ENCODE measurements around the gene B4GALT2.

The B4GALT2 gene

DNA sequence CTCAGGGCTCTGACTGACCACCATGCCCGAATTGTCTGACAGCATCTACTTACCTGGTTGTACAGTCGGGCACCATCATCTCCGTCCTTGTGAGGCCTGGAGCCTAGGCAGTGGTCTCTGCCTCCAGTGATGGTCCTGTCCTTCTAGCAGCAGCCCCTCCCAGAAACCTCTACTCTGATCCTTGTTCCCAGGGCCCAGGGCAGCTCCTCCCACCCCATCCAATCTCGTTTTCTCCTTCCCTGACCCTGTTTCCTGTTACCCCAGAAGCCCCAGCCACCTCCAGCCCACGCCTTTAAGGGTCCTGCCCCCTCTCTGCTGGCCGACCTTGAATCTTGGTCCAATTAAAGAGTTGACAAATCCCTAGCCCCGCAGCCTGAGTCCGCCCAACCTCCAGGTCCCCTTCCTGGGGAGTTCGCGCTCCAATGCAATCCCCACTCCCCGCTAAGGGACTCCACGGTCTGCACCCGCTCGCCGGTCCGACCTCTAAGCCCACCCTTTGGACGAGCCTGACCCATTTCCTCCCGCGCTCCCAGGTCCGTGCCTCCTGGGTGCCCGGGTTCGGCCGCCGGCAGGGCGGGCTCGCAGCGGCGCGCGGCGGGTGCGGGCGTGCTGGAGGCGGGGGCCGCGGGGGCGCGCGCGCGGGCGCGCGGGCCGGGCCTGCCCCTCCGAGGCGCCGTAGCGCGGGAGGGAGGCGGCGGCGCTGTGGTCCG, at the start of gene B4GALT2:
B4GALT2 (plus strand) TSS at position 660 of the 710 bp plus-strand sequence. CDS start 1,951 bp downstream, outside the sequence.
- no peak for FAIRE-seq
- peak; percentile 78 for DNase-seq (ENCODE audit: insufficient read length, low spot score)
- no peak for TF ChIP-seq POLR2A (IDR thresholded peaks at IDR 0.05; ENCODE audit: low read depth, low read length)

- TF ChIP-seq POLR2A (IDR thresholded peaks at IDR 0.05; ENCODE audit: low read depth, low read length): no peak
- DNase-seq (ENCODE audit: insufficient read length, low spot score): no peak
- no peak for FAIRE-seq
Observed at GRCh38 chr1:43930168-43930948, 48.7 kb upstream of the B4GALT2 start.

DNA sequence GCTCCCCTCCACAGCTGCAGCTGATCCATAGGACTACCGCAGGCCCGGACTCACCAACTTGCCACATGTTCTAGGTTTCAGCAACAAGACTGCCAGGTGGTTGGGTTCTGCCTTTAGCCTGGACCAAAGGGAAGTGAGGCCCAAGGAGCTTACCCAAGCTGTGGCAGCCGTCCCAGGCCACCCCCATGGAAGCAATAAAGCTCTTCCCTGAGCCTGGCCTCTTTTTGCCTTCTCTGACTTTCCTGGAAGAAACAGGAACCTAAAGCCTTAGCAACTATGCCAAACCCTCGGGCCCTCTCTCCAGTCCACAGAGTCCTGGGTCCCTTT, 48.1 kb upstream of the B4GALT2 start:
- DNase-seq (ENCODE audit: insufficient read length, low spot score) (no peak), FAIRE-seq (no peak)
- no peak for TF ChIP-seq POLR2A (IDR thresholded peaks at IDR 0.05; ENCODE audit: low read depth, low read length)

DNA sequence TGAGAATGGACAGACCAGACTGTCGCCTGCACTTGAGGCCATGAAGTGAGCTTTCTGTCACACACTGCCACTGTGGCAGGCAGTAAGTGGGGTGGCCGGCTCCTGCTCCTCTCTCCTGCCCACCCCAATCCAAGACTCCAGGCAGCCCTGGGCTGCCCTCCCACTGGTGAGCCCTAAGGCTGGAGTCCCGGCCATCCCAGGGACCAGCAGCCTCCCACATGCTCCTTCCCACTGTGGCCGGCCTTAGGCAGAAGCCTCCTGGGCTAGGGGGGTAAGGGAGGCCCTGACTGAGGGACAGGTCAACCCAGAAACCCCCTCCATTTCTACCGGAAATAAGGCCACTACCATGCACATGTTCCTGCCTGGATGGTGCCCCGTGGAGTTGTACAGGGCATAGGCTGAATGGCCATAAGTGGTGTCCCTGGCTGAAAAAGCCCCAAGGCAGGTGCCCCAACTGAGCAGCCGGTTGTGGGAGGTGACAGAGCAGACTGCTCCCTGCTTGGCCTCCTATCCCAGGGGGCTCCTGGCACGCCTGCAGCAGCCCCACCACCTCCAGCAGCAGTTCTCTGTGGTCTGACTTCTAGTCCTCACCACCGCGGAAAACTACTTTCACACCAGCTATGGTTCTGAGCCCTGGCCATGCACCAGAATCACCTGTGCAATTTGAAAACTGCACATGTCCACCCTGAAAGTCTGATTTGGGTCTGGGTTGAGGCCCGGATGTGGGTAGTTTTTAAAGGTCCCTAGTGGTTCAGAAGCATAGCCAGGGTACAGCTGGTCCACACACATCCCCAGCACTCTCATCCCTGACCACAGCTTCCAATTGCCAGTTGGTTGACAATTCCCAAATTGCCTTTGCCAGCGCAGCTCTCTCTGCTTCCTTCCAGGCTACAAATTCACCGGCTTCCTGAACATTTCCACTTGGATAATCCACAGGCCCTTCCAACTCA, 47.0 kb upstream of the B4GALT2 start:
- TF ChIP-seq POLR2A (IDR thresholded peaks at IDR 0.05; ENCODE audit: low read depth, low read length): no peak
- no peak for FAIRE-seq
- DNase-seq (ENCODE audit: insufficient read length, low spot score): no peak

DNA sequence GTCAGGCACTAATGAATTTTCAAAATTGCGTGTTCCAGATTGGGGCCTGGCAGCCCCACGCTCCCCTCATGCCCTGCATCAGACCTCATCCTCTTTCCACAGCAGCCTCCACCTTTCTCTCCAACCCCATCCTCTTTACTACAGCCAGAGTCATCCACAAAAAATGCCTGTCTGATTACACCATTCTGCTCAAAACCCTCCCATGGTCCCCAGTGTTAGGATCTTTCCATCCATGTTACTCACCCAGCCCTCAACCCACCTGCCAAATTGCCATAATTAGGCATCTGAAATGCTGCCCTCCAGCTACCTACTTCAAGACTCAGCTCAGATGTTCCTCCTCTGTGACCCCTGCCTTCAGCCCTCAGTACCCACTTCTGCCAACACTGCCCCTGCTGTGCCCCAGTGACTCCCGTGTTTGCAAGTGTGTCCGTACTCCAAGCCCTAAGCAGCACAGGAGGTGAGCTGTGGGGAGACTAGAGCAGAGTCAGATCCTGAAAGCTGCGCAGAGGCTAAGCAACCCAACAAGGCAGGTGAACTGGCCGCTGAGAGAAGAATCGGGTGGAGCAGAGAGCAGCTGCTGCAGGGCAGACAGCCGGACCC, 46.1 kb upstream of the B4GALT2 start:
- TF ChIP-seq POLR2A (IDR thresholded peaks at IDR 0.05; ENCODE audit: low read depth, low read length): no peak
- DNase-seq (ENCODE audit: insufficient read length, low spot score) (peak; percentile 76), FAIRE-seq (no peak)

- DNase-seq (ENCODE audit: insufficient read length, low spot score) (no peak), FAIRE-seq (no peak)
- TF ChIP-seq POLR2A (IDR thresholded peaks at IDR 0.05; ENCODE audit: low read depth, low read length): no peak
Observed at GRCh38 chr1:43933386-43934100, 45.5 kb upstream of the B4GALT2 start, which contains the start of gene ARTN. TSS of gene ARTN (plus strand) at chr1:43933801. CDS start at chr1:43935657, 1,856 bp downstream.

DNA sequence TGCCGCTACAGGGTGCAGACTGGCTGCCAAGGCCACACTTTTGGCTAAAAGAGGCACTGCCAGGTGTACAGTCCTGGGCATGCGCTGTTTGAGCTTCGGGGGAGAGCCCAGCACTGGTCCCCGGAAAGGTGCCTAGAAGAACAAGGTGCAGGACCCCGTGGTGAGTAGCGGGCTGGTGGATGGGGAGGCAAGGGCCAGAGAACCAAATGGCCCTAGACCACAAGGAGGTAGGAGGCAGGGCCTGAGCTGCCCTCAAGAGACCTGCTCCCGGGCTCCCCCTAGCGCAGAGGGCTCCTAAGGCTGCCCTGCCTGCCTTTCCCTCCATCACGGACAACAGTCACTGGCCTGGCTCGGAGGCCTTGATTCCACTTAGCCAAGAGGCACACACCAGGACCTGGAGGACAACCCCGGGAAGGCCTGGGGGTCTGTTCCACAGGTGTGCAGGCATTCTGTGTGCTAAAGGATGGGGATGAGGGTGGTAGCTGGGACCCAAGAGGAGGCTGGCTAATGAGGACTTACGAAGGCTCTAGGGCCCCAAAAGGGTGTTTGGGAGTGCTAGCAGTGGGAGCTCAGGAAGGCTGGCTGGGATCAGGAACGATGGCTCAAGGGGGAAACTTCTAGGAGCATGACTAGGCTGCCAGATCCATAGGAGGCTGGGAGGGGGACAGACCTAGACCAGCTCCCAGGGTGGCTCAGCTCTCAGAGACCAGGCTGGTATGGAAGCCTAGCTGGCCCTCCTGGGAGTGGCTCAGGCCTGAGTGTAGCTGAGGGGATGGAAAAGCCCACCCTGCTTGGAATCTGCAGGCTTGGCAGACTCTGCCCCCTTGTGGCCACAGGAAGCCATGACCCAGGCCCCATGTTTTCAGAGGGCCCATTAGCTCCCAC, 44.7 kb upstream of the B4GALT2 start:
- FAIRE-seq (no peak), DNase-seq (ENCODE audit: insufficient read length, low spot score) (no peak)
- no peak for TF ChIP-seq POLR2A (IDR thresholded peaks at IDR 0.05; ENCODE audit: low read depth, low read length)

- DNase-seq (ENCODE audit: insufficient read length, low spot score) (no peak), FAIRE-seq (no peak)
- TF ChIP-seq POLR2A (IDR thresholded peaks at IDR 0.05; ENCODE audit: low read depth, low read length): no peak
Observed at GRCh38 chr1:43934986-43935324, 44.1 kb upstream of the B4GALT2 start.

GRCh38 chr1:43935711-43936427, 43.1 kb upstream of the B4GALT2 start:
- DNase-seq (ENCODE audit: insufficient read length, low spot score): no peak
- FAIRE-seq: no peak
- no peak for TF ChIP-seq POLR2A (IDR thresholded peaks at IDR 0.05; ENCODE audit: low read depth, low read length)

DNA sequence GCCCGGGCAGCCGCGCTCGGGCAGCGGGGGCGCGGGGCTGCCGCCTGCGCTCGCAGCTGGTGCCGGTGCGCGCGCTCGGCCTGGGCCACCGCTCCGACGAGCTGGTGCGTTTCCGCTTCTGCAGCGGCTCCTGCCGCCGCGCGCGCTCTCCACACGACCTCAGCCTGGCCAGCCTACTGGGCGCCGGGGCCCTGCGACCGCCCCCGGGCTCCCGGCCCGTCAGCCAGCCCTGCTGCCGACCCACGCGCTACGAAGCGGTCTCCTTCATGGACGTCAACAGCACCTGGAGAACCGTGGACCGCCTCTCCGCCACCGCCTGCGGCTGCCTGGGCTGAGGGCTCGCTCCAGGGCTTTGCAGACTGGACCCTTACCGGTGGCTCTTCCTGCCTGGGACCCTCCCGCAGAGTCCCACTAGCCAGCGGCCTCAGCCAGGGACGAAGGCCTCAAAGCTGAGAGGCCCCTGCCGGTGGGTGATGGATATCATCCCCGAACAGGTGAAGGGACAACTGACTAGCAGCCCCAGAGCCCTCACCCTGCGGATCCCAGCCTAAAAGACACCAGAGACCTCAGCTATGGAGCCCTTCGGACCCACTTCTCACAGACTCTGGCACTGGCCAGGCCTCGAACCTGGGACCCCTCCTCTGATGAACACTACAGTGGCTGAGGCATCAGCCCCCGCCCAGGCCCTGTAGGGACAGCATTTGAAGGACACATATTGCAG, 42.4 kb upstream of the B4GALT2 start:
- FAIRE-seq (no peak), DNase-seq (ENCODE audit: insufficient read length, low spot score) (no peak)
- TF ChIP-seq POLR2A (IDR thresholded peaks at IDR 0.05; ENCODE audit: low read depth, low read length): no peak

Data from H54 (cell line).